GM18520 (cell line): ENCODE measurements around the gene OGT.
"Not testable (repeated sequence)": the region's sequence is repeated elsewhere in the genome, so short reads cannot be mapped to it uniquely, and the experiment has no call there.

Experiments
- ATAC-seq: cut with Tn5 transposase; IDR thresholded peaks from one replicate; pipeline ENCODE4 v1.9.1; 2021; ENCODE audit not compliant: unreplicated experiment

OGT gene

DNA sequence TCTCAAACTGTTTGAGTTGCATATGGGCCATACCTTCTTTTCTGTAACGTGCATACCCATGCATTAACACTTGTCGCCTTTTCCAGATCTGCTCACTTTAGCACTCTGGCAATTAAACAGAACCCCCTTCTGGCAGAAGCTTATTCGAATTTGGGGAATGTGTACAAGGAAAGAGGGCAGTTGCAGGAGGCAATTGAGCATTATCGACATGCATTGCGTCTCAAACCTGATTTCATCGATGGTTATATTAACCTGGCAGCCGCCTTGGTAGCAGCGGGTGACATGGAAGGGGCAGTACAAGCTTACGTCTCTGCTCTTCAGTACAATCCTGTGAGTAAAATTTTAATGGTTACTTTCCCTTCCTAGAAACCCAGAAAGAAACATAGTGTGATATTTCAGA is 4.8 kb downstream of the OGT start:
- ATAC-seq, result no peak

DNA sequence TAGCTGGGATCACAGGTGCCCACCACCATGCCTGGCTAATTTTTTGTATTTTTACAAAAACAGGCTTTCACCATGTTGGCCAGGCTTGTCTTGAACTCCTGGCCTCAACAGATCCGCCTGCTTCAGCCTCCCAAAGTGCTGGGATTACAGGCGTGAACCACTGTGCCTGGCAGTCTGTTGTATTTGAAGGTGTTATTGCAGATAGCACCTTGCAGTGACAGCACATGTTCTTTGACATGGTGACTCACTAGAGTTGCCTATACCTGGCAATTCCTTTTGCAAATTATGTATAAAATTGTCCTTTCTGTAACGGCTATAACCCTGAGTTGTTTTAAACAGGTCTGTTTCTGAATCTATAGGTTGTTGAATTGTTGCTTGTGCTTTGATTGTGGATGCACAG is 7.9 kb downstream of the OGT start:
- ATAC-seq, result peak; percentile 10

DNA sequence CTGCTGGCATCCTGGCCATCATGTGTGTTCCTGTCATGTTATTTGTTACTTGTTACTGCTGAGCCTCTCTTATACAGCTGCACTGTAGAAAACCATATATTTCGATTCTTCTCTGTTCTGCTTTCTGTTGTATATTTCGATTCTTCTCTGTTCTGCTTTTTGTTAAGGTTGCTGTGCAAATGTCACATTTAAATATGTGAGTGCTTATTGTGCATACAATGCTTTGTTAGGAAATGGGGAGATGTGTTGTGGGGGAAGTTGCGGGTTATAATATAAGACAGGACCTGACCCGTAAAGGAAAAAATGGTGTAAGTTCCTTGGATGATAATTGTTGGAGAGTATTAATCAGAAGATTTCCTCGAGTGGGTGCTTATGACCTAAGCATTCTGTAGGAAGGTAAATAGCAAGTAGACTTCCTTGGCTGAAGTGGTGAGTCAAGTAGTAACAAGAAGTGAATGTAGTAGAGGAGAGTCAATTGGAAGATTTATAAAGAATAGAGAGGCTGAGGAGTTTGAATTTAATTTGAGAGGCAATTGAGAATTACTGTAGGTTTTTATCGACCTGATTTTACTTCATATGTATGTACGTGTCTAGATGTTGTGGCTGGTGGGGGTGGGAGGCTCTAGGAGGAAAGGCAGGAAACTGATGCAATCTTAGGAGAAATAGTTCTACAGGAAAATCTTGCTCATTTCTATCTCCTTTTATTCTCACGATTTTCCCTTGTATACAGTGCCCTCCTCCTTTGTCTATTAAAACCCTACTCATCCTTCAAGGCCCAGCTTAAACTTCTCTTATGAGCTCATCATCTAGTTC is 8.5 kb downstream of the OGT start:
- ATAC-seq, result peak; percentile 78

DNA sequence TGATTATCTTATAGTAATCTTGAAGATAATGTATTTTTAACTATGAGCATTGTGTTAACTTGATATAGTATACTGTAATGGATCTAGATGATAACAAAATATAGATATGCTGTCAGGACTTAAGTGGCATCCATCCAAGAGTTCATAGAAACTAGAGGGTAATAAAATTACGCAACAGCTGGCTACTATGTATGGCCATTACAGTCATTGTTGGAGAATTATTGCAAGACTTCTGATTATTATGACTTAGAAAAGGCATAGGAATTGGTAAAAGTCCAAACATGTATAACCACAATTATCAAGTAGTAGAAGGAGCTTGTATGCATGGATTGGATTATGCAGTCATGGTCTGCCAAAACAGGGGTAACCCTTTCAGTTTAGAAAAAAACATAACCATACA is 9.5 kb downstream of the OGT start:
- no peak for ATAC-seq

DNA sequence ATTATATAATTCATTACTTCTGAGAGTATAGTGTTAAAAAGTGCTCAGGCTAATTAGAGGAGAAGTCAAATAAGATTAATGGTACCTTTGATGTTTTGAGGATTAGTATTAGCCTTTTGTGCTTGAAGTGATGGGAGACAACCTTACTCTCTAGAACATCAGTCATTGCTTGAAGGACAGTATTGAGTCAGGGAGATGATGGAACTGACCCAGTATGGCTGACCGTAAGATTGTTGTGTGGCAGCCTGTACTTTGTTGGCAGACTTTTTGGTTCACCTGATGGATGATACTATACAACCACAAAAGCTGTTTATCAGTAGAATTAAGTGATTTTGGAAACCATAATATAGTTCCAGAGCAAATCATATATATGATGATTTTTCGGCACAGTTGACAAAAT is 9.9 kb downstream of the OGT start:
- no peak for ATAC-seq

DNA sequence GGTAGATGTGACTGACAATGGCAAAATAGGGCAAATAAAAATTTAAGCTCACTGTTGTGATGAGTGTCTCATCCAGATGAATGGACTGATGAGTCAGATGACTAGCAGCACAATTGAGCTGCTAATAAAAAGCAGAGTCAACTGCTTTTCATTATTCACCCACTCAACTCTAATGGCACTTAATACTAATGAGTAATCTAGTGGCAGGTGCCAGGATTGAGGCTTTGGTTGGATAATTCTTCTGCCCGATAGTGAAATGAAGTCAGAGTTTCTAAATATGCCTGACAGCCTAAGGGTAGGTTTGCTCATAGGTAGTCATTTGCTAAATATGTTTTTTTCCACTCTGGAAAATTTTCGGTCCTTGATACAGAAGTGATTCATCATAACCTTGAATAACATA is 10.4 kb downstream of the OGT start:
- ATAC-seq, result no peak

DNA sequence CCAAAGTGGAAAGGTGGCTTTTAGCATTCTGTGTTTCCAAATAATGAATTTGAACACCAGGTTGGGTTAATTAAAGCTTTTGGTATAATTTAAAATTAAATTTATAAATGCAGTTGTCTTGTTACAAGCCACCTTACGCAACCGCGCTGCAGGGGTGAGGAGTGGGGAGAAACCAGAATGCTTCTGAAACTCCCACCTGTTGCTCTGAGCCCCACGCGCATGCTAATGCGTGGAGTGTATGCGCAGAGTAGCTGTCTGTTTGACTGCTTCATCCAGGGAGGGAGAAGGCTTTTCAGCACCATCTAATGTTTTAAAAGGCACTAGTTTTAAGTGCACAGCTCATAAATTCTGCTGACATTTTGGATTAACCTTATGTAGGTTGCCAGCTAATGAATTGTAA is 12.5 kb downstream of the OGT start:
- ATAC-seq, result no peak

DNA sequence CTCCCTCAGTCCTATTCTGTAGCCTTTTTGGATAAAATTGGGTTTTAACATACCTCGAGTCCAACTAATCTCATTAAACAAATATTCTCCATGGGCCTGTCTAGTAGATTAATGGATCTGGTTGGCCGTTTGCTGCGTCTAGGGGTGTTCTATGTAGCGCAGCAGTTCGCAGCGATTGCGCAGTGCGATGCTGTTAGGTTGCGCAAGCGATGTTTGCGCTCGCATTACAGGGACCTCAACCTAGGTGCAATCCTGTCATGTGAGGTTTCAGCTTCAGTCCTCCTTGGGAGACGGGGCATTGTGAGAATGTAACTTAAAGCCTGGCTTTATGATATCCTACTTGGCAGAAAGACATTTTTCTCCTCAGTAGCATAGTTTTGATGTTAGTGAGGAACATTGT is 14.0 kb downstream of the OGT start:
- no peak for ATAC-seq

DNA sequence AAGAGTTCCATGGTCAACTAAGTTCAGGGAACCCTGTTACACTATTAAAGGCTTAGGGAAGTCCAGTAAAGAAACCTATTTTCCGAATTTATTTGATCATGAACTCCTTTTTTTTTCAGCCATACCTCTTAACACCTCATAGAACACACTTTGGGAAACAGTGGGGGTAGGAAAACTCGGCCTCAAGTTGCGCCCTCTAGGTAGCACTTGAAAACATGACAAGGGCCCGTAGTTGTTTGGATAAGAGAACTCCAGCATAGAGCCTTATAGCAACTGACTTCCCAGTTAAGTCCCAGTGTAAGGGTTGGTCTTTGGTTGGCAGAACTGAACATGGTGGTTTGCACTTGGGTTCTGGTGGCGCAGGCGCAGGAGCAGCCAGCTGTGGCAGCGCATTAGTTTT is 14.4 kb downstream of the OGT start:
- ATAC-seq, result no peak

DNA sequence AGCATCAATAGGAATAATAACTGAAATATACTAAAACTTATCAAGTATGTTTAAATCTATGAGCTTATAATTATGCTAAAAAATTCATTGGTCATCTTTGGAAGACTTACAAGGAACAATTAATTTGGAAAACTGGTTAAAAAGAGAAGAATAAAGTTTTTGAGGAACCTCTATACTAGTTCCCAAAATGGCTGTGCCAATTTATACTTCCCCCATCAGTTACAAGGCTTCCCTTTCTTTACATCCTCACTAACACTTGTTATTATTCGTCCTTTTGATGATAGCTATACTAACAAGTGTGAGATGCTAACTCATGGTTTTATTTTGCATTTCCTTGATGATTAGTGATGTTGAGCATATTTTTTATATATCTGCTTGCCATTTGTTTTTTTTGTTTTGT is 17.1 kb downstream of the OGT start:
- ATAC-seq, result no peak

DNA sequence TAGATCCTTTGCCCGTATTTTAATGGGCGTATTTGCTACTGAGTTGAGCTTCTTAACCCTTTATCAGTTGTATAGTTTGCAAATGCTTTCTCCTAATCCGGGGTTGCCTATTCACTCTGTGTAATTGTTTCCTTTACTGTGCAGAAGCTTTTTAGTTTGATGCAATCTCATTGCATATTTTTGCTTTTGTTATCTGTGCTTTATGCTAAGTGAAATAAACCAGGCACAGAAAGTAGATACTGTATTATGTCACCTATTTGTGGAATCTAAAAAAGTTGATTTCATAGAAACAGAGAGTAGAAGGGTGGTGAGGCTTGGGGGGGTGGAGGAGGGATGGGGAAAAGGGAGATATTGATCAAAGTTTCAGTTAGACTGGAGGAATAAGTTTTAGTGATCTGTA is 17.7 kb downstream of the OGT start:
- no peak for ATAC-seq

DNA sequence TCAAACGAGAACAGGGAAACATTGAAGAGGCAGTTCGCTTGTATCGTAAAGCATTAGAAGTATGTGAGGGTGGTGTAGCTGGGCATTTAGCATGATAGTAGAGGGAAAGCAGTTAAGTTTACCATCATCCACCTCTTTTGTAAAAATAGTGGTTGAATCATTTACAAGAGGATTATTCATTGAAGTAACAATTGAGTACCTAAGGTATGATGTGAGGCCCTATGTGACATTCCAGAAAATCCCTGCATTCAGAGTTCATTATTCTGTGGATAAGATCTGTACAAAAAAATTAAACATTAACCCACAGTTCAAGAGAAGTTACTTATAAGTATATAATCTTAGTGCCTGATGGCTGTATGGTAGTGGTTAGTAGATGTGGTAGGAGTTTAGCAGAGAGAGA is 23.1 kb downstream of the OGT start:
- ATAC-seq, result no peak

DNA sequence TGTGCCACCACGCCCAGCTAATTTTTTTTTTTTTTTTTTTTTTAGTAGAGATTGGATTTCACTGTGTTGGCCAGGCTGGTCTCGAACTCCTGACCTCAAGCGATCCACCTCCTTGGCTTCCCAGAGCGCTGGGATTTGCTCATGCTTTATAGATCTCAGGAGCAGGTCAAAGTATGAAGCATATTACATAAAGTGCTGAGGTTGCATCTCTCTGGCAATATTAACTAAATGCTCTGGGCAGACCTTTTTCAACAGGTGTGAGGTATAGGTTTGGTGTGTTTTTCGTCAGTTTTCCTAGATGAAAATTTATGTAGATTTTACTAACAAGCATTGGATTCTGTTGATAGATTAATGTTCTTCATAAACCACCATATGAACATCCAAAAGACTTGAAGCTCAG is 26.0 kb downstream of the OGT start:
- no peak for ATAC-seq

DNA sequence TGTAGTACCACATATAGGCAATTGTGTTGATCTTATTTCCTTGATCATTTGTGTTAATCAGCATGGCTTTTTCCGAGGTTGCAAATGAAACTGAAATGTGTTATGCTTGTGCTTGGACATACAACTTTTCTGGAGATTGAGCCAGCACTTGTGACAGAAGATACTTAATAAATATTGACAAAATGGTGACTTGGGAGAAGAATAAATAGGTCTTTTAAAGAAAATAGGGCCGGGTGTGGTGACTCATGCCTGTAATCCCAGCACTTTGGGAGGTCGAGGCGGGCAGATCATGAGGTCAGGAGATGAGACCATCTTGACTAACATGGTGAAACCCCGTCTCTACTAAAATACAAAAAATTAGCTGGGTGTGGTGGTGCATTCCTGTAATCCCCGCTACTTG is 26.9 kb downstream of the OGT start:
- ATAC-seq, result not testable (repeated sequence)

DNA sequence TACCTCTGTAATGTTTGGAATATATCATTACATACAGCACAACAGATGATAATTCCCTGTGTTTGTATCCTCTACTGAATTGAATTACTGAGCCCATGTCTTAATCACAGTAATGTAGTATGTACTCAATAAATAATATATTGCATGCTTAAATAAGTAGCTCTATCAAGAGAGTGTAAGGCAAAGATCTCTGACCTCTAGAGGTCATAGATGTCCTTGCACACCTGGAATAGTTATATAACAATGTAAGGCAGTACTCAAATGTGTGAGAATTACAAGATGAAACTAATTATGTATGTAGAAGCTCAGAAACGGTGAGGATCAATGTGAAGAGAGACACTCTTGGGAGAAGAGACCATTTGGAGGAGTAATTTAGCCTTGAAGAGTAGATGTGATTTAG is 31.0 kb downstream of the OGT start:
- no peak for ATAC-seq

DNA sequence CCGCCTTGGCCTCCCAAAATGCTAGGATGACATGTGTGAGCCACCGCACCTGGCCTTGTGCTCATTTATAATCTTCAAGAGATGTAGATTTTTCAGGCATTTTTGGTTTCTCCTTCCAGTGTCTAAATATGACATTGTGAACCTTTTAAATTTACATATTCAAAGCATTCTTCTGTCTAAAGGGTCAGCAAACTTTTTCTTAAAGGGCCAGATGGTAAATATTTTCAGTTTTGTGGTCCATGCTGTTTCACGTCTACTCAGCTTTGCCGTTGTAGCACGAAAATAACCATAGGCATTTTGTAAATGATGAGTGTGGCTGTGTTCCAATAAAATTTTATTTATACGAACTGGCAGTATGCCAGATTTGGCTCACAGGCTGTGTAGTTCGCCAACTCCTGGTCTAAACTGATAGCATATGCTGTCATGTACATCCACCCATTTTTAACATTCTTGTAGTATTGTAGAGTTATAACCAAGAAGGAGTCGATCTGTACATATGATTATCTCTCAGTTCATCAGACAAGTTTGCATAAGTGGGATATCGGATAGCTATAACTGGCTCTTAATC is 32.7 kb downstream of the OGT start:
- ATAC-seq, result no peak

DNA sequence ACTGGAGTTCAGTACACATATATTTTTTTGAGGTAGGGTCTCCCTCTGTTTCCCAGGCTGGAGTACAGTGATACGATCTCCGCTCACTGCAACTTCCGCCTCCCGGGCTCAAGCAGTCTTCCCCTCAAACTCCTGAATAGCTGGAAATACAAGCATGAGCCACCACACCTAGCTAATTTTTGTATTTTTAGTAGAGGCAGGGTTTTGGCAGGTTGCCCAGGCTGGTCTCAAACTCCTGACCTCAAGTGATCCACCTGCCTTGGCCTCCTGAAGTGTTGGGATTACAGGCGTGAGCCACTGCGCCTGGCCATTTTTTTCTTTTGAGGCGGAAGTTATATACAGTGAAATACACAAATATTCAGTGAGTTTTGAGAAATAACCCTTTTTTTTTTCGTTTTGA is 38.5 kb downstream of the OGT start:
- ATAC-seq, result not testable (repeated sequence)

DNA sequence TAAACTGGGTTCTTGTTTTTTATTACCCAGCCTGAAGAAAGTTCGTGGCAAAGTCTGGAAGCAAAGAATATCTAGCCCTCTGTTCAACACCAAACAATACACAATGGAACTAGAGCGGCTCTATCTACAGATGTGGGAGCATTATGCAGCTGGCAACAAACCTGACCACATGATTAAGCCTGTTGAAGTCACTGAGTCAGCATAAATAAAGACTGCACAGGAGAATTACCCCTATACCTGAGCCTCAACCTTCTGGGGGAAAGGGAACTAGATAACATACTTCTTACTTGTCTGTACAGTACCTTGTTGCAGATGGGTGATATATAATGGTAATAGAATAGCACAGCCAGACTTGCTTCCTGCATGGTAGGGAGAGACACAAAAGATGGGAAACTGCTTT is 40.7 kb downstream of the OGT start:
- no peak for ATAC-seq

DNA sequence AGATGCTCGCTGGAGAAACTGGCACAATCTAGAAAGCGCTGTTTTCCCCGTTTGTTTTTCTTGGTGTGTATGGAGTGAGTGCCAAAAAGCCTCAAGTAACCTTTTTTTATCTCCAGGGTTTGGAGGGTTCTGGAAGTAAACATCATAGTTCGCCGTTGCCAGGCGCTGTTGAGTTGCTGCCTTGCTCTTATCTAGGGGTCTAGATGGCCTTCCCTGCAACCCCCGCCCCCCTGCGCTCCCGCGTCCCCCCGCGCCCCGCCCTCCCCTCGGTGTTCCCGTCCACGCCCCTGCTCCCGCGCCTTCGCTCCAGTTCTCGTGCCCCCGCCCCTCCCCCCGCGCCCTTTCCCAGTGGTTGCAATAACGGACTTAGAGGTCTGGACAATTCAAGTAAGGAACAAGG is 44.8 kb downstream of the OGT start:
- no peak for ATAC-seq

DNA sequence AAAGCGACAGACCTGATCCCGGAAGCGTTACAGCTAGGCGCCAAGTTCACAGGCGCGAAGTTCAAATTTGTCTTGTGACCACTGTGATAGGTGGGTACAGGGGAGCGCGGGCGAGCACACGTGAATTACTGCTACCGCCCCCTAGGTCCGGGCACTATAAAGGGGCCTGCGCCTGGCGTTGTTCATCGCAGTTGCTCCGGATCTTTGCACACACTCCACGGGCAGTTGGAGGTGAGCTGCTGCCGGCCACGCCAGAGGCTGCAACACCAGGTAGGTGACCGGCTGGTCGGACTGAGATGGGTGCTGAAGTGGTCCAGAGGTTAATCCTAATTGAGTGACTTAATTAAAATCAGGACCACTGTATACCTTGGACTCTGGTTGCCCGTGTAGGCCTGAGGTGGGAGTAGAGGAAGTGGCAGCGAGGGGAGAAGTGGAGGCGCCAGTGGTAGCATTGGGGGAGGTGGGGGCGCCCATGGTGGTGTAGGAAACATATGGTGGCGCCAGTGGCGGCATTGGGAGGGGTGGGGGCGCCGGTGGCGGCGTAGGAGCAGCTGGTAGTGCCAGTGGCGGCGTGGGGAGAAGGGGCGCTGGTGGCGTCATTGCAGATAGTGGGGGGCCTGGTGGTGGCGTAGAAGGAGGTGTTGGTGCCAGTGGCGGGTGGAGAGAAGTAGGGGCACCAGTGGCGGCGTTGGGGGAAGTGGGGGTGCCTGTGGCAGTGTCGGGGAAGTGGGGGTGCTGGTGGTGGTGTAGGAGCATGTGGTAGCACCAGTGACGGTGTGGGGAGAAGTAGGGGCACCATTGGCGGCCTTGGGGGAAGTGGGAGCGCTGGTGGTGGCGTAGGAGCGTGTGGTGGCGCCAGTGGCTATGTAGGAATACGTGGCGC is 45.6 kb downstream of the OGT start, which contains the start of gene GCNA:
GCNA (plus strand) TSS at position 185 of the 883 bp plus-strand sequence. CDS start 2,385 bp downstream, outside the sequence.
- no peak for ATAC-seq

DNA sequence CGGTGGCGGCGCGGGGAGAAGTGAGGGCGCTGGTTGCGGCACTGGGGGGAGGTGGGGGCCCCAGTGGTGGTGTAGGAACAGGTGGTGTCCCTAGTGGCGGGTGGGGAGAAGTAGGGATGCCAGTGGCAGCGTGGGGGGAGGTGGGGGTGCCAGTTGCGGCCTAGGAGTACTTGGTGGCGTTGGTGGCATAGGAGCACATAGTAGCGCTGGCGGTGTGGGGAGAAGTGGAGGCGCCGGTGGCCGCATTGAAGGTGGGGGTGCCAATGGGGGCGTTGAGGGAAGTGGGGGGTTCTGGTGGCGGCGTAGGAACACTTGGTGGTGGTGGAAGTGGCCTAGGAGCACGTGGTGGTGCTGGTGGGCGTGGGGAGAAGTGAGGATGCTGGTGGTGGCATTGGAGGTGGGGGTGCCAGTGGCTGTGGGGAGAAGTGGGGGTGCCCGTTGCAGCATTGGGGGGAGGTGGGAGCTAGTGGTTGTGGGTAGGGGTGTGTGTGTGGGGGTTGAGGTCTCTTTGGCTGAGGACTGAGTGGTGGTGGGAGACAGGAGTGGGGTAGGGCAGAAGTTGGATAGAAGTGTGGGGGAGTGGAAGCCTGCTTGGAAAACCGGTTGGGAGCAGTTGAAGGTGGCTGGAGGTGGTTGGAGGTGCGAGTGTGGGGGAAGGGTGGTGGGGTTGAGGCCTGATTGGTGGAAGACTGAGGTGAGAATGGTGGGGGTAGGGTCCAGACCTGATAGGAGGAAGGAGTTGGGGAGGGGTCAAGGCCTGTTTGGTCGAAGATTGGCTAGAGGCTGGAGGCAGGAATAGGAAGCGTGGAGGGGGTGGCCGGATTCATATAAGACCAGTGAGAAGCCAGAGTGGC is 46.5 kb downstream of the OGT start:
- ATAC-seq, result no peak
